NCI-H2029 treated with DMSO at 0.1 percent for 48 hours (cell line): ENCODE results near the gene SMPX.

ENCODE experiments used
- DNase-seq: peaks from one replicate; lab custom pipeline; 2025; lab: John Stamatoyannopoulos, UW

The SMPX gene

GRCh38 chrX:21657318-21658151, 100.4 kb downstream of the SMPX start:
- DNase-seq, result no peak

DNA sequence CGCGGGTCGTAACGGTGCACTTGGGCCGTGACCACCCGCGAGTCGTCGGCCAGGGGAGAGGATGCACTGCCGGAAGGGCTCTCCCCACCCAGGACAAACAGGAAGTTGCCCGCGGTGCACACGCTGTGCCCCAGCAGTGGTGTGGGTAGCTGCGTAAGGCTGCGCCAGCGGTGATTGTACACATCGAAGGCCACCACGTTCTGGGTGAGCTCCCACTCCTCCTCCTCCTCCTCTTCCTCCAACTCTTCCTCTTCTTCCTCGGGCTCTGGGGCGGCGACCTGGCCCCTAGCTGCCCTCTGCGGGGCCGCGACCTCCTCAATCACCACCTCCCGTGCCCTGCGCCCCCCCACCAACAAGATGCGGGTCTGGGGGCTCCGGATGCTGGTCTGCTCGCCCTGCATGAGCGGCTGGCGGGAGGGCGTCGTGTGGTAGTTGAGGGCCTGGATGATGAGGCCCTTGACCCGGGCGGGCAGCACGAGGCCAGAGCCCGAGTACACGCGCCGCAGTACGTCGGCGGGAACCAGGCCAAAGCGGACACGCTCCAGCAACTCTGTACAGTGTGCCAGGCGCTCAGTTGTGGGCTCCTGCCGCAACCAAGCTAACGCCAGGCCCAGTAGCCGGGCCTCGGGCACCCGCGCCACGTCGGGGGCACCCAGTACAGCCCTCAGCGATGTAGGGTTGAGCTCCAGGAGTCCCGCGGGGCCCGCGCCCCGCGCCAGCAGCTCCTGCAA, 101.2 kb downstream of the SMPX start:
- DNase-seq, result peak; percentile 2
